Measurements from ENCODE around the gene GPC3.
"Not testable (repeated sequence)": the region's sequence is repeated elsewhere in the genome, so short reads cannot be mapped to it uniquely, and the experiment has no call there.

The GPC3 gene

DNA sequence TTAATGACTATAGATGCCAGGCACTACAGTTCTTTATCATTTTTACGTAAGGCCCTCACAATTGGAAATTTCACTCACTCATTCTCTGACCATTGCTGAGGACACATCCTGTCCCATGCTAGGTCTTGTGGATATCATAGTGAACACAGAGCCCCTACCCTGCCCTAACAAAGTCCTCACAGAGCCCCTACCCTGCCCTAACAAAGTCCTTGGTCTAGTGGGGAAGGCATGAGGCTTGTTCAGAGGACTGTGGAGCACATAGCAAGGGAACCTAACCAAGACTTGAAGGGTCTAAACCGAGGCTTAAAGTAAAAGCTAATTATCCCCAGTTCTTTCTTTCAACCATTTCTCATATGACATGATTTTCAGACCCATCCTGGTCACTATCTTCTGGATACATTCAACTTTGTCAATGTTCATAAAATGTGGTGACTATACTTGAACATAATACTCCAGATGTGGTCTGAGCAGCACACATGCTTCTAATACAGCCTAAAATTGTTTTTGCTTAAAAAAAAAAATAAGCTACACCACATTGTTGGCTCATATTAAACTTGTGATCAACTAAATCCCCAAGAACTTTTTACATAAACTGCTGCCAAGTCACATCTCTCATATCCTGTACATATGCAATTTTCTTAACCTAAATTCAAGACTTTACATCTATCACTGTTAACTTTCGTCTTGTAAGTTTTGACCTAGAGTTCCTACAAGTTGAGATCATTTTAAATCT is 77.0 kb downstream of the GPC3 start:
- H3K36me3 ChIP-seq (ENCODE audit: control insufficient read depth in 2 of 2, insufficient read depth in 2 of 2, low read length in 2 of 2), result no peaks in the 10 kb centered on the region
- no peaks in the 10 kb centered on the region for H3K9me3 ChIP-seq (ENCODE audit: control insufficient read depth in 2 of 2, low read length in 2 of 2)
- peaks cover 3% of the 10 kb centered on the region in 2 donors for H3K27me3 ChIP-seq (ENCODE audit: control insufficient read depth in 2 of 2, insufficient read depth in 2 of 2, low read length in 2 of 2)
- H3K27ac ChIP-seq (ENCODE audit: low read depth in 2 of 2, low read length in 2 of 2), result no peak overlapping the region
- H3K9ac ChIP-seq (ENCODE audit: low read depth in 1 of 2, low read length in 2 of 2), result no peak overlapping the region
- H3K4me3 ChIP-seq (ENCODE audit: low read length in 2 of 2), result no peak overlapping the region
- H3K4me1 ChIP-seq (ENCODE audit: control insufficient read depth in 2 of 2, insufficient read depth in 2 of 2, low read length in 2 of 2), result no peaks in the 10 kb centered on the region

- H3K36me3 ChIP-seq (ENCODE audit: control insufficient read depth in 2 of 2, insufficient read depth in 2 of 2, low read length in 2 of 2), result no peaks in the 10 kb centered on the region
Measured at GRCh38 chrX:133907606-133908005, 77.8 kb downstream of the GPC3 start.

DNA sequence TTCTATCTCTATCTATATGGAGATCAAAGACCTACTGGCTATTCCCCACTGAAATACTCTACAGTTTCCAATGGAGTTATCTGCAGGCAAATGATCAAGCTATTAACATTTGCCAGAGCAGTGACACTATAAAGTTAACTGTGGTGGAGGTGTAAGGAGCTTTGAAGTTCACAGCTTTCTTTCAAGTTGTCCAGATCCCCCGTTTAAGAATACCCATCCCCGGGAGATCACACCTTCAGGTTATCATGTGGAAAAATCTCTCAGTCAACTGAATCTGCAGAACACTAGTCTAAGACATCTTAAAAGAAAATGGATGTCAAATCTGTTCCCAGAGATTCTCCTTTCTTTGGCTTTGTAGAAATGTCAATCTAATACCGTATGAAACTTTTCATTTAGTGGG is 80.1 kb downstream of the GPC3 start:
- no peak overlapping the region for H3K9ac ChIP-seq (ENCODE audit: low read depth in 1 of 2, low read length in 2 of 2)
- H3K9me3 ChIP-seq (ENCODE audit: control insufficient read depth in 2 of 2, low read length in 2 of 2), result no peaks in the 10 kb centered on the region
- H3K36me3 ChIP-seq (ENCODE audit: control insufficient read depth in 2 of 2, insufficient read depth in 2 of 2, low read length in 2 of 2), result no peaks in the 10 kb centered on the region
- H3K27ac ChIP-seq (ENCODE audit: low read depth in 2 of 2, low read length in 2 of 2), result no peak overlapping the region
- no peak overlapping the region for H3K4me3 ChIP-seq (ENCODE audit: low read length in 2 of 2)
- H3K27me3 ChIP-seq (ENCODE audit: control insufficient read depth in 2 of 2, insufficient read depth in 2 of 2, low read length in 2 of 2), result peaks cover 3% of the 10 kb centered on the region in 2 donors
- H3K4me1 ChIP-seq (ENCODE audit: control insufficient read depth in 2 of 2, insufficient read depth in 2 of 2, low read length in 2 of 2), result no peaks in the 10 kb centered on the region

More at GRCh38 chrX:133907606-133908005, 77.8 kb downstream of the GPC3 start:
- no peak overlapping the region for H3K27ac ChIP-seq (ENCODE audit: low read depth in 2 of 2, low read length in 2 of 2)
- no peak overlapping the region for H3K4me3 ChIP-seq (ENCODE audit: low read length in 2 of 2)
- peaks cover 3% of the 10 kb centered on the region in 2 donors for H3K27me3 ChIP-seq (ENCODE audit: control insufficient read depth in 2 of 2, insufficient read depth in 2 of 2, low read length in 2 of 2)
- H3K9ac ChIP-seq (ENCODE audit: low read depth in 1 of 2, low read length in 2 of 2), result no peak overlapping the region
- H3K4me1 ChIP-seq (ENCODE audit: control insufficient read depth in 2 of 2, insufficient read depth in 2 of 2, low read length in 2 of 2), result no peaks in the 10 kb centered on the region
- H3K9me3 ChIP-seq (ENCODE audit: control insufficient read depth in 2 of 2, low read length in 2 of 2), result no peaks in the 10 kb centered on the region

DNA sequence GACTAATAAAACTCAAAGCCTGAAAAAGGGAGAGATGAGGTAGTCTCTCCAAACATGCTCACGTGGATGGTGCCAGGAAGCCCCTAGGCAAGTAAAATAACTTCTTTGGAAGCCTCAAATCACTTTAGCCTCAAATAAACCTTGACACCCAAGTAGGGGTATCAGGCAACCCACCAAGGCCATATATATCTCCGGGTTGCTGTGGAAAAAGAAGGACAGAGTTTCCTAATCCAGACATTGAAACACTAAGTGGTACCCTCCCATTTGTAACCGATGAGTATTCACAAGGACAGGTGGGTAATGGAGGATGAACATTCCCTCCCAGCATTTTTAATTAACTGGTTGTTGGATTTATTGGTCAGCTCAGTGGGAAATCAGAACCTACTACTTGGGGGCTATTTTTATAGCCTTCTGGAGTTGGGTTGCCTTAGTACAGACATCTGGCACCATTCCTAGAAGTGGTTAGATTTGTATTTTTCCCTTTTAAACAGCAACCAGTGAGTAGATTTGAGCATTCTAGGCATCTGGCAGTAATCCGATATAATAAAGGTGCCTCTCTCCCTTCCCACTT is 87.7 kb downstream of the GPC3 start:
- no peaks in the 10 kb centered on the region for H3K9me3 ChIP-seq (ENCODE audit: control insufficient read depth in 2 of 2, low read length in 2 of 2)
- no peak overlapping the region for H3K9ac ChIP-seq (ENCODE audit: low read depth in 1 of 2, low read length in 2 of 2)
- H3K27me3 ChIP-seq (ENCODE audit: control insufficient read depth in 2 of 2, insufficient read depth in 2 of 2, low read length in 2 of 2), result peaks cover 0 to 7% of the 10 kb centered on the region in 2 donors
- no peak overlapping the region for H3K27ac ChIP-seq (ENCODE audit: low read depth in 2 of 2, low read length in 2 of 2)
- no peaks in the 10 kb centered on the region for H3K36me3 ChIP-seq (ENCODE audit: control insufficient read depth in 2 of 2, insufficient read depth in 2 of 2, low read length in 2 of 2)
- no peaks in the 10 kb centered on the region for H3K4me1 ChIP-seq (ENCODE audit: control insufficient read depth in 2 of 2, insufficient read depth in 2 of 2, low read length in 2 of 2)
- no peak overlapping the region for H3K4me3 ChIP-seq (ENCODE audit: low read length in 2 of 2)

GRCh38 chrX:133892337-133892736 is 93.1 kb downstream of the GPC3 start:
- Histone ChIP-seq H3K36me3 (ENCODE audit: control insufficient read depth in 2 of 2, insufficient read depth in 2 of 2, low read length in 2 of 2) (no peaks in the 10 kb centered on the region), H3K4me1 (ENCODE audit: control insufficient read depth in 2 of 2, insufficient read depth in 2 of 2, low read length in 2 of 2) (no peaks in the 10 kb centered on the region), H3K9ac (ENCODE audit: low read depth in 1 of 2, low read length in 2 of 2) (no peak overlapping the region), H3K27ac (ENCODE audit: low read depth in 2 of 2, low read length in 2 of 2) (no peak overlapping the region), H3K9me3 (ENCODE audit: control insufficient read depth in 2 of 2, low read length in 2 of 2) (no peaks in the 10 kb centered on the region), H3K4me3 (ENCODE audit: low read length in 2 of 2) (no peak overlapping the region), H3K27me3 (ENCODE audit: control insufficient read depth in 2 of 2, insufficient read depth in 2 of 2, low read length in 2 of 2) (peaks cover 2 to 6% of the 10 kb centered on the region in 2 donors)

DNA sequence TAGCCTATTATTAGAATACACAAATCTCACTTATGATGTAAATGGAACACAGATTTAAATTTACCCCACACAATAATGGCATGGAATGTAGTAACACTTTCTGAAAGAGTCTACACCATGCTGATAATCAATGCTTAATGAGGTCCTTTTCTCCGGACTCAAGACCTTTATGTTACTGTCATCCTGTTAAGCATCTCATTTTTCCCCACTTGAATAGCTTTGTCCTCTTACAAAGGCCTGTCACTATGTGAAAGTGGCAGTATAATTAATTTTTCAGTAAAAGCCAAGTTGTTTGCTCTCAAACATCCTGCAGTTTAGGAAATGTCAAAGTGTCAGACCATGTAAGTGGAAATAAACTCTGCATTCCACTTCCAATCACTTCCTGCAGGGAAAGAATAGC is 96.4 kb downstream of the GPC3 start:
- Histone ChIP-seq H3K9me3 (ENCODE audit: control insufficient read depth in 2 of 2, low read length in 2 of 2) (no peaks in the 10 kb centered on the region), H3K27ac (ENCODE audit: low read depth in 2 of 2, low read length in 2 of 2) (no peak overlapping the region), H3K4me3 (ENCODE audit: low read length in 2 of 2) (no peak overlapping the region), H3K4me1 (ENCODE audit: control insufficient read depth in 2 of 2, insufficient read depth in 2 of 2, low read length in 2 of 2) (no peaks in the 10 kb centered on the region), H3K9ac (ENCODE audit: low read depth in 1 of 2, low read length in 2 of 2) (no peak overlapping the region), H3K27me3 (ENCODE audit: control insufficient read depth in 2 of 2, insufficient read depth in 2 of 2, low read length in 2 of 2) (peaks cover 2 to 3% of the 10 kb centered on the region in 2 donors), H3K36me3 (ENCODE audit: control insufficient read depth in 2 of 2, insufficient read depth in 2 of 2, low read length in 2 of 2) (no peaks in the 10 kb centered on the region)

DNA sequence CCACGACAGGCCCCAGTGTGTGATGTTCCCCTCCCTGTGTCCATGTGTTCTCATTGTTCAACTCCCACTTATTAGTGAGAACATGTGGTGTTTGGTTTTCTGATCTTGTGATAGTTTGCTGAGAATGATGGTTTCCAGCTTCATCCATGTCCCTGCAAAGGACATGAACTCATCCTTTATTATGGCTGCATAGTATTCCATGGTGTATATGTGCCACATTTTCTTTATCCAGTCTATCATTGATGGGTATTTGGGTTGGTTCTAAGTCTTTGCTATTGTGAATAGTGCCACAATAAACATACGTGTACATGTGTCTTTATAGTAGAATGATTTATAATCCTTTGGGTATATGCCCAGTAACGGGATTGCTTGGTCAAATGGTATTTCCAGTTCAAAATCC is 97.3 kb downstream of the GPC3 start:
- H3K9me3 ChIP-seq (ENCODE audit: control insufficient read depth in 2 of 2, low read length in 2 of 2); H3K27ac ChIP-seq (ENCODE audit: low read depth in 2 of 2, low read length in 2 of 2); H3K4me3 ChIP-seq (ENCODE audit: low read length in 2 of 2); H3K36me3 ChIP-seq (ENCODE audit: control insufficient read depth in 2 of 2, insufficient read depth in 2 of 2, low read length in 2 of 2); H3K27me3 ChIP-seq (ENCODE audit: control insufficient read depth in 2 of 2, insufficient read depth in 2 of 2, low read length in 2 of 2); H3K9ac ChIP-seq (ENCODE audit: low read depth in 1 of 2, low read length in 2 of 2); H3K4me1 ChIP-seq (ENCODE audit: control insufficient read depth in 2 of 2, insufficient read depth in 2 of 2, low read length in 2 of 2): not testable (repeated sequence)

DNA sequence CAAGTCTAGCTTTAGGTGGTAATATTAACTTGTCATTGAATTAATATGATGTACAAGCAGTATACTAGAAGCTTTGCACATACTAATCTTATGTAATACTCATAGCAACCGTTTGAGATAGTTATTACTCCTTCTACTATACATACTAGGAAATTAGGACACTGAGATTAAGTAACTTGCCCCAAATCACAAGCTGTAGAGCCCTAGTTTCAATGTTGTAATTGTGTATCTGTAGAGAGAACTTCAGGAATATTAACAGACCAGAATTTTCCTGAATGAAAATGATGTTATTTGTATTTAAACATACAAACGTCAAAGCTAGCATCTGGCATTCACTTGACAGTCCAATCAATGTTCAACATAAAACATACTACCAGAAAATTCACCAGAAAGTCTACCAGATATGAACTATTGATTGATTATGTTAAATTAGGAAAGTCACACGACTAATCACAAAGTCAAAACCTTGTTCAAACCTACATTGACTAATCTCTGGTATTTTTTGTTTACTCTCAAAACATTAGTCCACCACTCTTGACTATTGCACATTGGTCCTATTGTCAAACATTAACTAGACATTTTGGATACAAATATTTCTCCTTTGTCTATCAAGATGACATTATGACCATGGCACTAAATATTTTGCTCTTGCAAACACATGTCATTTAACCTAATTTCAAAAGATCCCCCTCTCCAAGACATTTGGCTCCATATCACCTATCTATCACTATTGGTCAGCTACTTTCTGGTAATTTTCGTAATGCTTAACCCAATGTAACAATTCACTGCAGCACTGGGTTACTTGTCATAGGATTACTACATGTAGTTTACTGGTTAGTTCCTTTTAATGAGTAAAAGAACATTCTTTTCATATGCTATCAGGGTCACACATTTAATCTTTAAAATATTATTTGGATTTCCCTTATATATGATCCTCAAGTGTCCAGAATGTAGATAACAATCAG is 100.7 kb downstream of the GPC3 start:
- Histone ChIP-seq H3K9me3 (ENCODE audit: control insufficient read depth in 2 of 2, low read length in 2 of 2) (no peaks in the 10 kb centered on the region), H3K27ac (ENCODE audit: low read depth in 2 of 2, low read length in 2 of 2) (no peak overlapping the region), H3K4me3 (ENCODE audit: low read length in 2 of 2) (no peak overlapping the region), H3K9ac (ENCODE audit: low read depth in 1 of 2, low read length in 2 of 2) (no peak overlapping the region), H3K4me1 (ENCODE audit: control insufficient read depth in 2 of 2, insufficient read depth in 2 of 2, low read length in 2 of 2) (no peaks in the 10 kb centered on the region), H3K27me3 (ENCODE audit: control insufficient read depth in 2 of 2, insufficient read depth in 2 of 2, low read length in 2 of 2) (peaks cover 0 to 5% of the 10 kb centered on the region in 2 donors), H3K36me3 (ENCODE audit: control insufficient read depth in 2 of 2, insufficient read depth in 2 of 2, low read length in 2 of 2) (no peaks in the 10 kb centered on the region)

DNA sequence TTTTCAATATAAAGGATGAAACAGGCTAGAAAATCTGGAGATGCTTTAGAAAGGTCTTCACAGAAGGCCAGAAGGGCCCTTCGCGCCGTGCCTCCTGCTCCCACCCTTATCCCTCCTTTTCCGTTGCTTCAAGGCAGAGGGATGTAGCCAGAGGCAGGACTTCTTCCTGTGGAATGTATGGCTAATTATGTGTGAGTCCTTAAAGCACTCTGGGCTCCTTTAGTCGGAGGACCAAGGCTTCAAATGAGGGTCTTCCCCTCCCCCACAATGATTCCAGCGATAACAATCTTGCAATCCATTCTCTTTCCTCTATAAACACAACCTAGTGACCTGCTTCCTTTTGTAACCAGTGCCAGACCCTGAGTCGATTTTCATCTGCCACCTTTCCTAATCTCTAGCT is 103.5 kb downstream of the GPC3 start:
- Histone ChIP-seq H3K36me3 (ENCODE audit: control insufficient read depth in 2 of 2, insufficient read depth in 2 of 2, low read length in 2 of 2) (no peaks in the 10 kb centered on the region), H3K27ac (ENCODE audit: low read depth in 2 of 2, low read length in 2 of 2) (no peak overlapping the region), H3K9me3 (ENCODE audit: control insufficient read depth in 2 of 2, low read length in 2 of 2) (no peaks in the 10 kb centered on the region), H3K27me3 (ENCODE audit: control insufficient read depth in 2 of 2, insufficient read depth in 2 of 2, low read length in 2 of 2) (peaks cover 0 to 5% of the 10 kb centered on the region in 2 donors), H3K4me3 (ENCODE audit: low read length in 2 of 2) (no peak overlapping the region), H3K4me1 (ENCODE audit: control insufficient read depth in 2 of 2, insufficient read depth in 2 of 2, low read length in 2 of 2) (no peaks in the 10 kb centered on the region), H3K9ac (ENCODE audit: low read depth in 1 of 2, low read length in 2 of 2) (no peak overlapping the region)

DNA sequence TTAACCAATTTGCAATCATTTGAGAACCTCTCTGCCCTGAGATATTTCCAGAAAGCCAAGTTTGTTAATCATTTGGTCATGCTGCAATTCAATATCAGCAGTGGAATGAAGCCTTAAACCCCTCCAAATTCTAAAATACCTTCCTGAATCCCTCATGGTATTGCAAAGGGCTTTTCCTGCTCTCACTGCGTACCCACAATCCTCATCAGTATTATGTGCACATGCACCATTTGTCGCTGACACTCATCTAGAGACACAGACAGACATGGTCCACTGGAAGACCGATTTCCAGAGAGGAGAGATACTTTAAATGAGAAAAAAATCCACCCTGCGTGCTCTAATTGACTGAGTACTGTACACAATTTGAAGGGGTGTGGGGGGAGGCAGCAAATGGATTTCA is 104.4 kb downstream of the GPC3 start:
- no peaks in the 10 kb centered on the region for H3K36me3 ChIP-seq (ENCODE audit: control insufficient read depth in 2 of 2, insufficient read depth in 2 of 2, low read length in 2 of 2)
- no peaks in the 10 kb centered on the region for H3K9me3 ChIP-seq (ENCODE audit: control insufficient read depth in 2 of 2, low read length in 2 of 2)
- H3K4me1 ChIP-seq (ENCODE audit: control insufficient read depth in 2 of 2, insufficient read depth in 2 of 2, low read length in 2 of 2), result no peaks in the 10 kb centered on the region
- no peak overlapping the region for H3K4me3 ChIP-seq (ENCODE audit: low read length in 2 of 2)
- H3K9ac ChIP-seq (ENCODE audit: low read depth in 1 of 2, low read length in 2 of 2), result no peak overlapping the region
- H3K27me3 ChIP-seq (ENCODE audit: control insufficient read depth in 2 of 2, insufficient read depth in 2 of 2, low read length in 2 of 2), result peaks cover 0 to 5% of the 10 kb centered on the region in 2 donors
- H3K27ac ChIP-seq (ENCODE audit: low read depth in 2 of 2, low read length in 2 of 2), result no peak overlapping the region

All from mucosa of rectum (tissue), 2 donors.